RWPE1 (cell line): ENCODE data around the gene LPA.
A peak's percentile ranks its signal among the peaks of the same experiment; 100 is the strongest.
"Not testable (repeated sequence)": the region's sequence is repeated elsewhere in the genome, so short reads cannot be mapped to it uniquely, and the experiment has no call there.

Experiments
- CTCF ChIA-PET: fragments of 350-600 bp; sonication (Branson Sonifier 250); formaldehyde crosslinking; extraction: SDS; loops from one replicate; lab custom pipeline; 2021; lab: Yijun Ruan, JAX
- POLR2A ChIA-PET: fragments of 400-600 bp; formaldehyde crosslinking; extraction: SDS; loops from one replicate; lab custom pipeline; 2020; ENCODE audit warnings: antibody characterized with exemption; ENCODE audit not compliant: low non-redundant PET; lab: Yijun Ruan, JAX
- DNase-seq: peaks from one replicate; pipeline ENCODE4 v3.0.0; 2012; ENCODE audit warnings: low spot score
- H3K27ac ChIP-seq: fragments of 450-650 bp; 2 replicates; pipeline ENCODE4 v1.5.1; 2017
- CTCF ChIP-seq: fragments of 450-650 bp; conservative IDR thresholded peaks from 2 replicates; pipeline ENCODE4 v1.5.1; 2017; ENCODE audit warnings: low read depth, mild to moderate bottlenecking

Gene LPA

GRCh38 chr6:160634706-160635105 is 29.4 kb downstream of the LPA start:
- ChIA-PET POLR2A (no interaction called here), CTCF (no interaction called here)
- TF ChIP-seq CTCF: no peak
- no peak overlapping the region for H3K27ac ChIP-seq
- no peak for DNase-seq

DNA sequence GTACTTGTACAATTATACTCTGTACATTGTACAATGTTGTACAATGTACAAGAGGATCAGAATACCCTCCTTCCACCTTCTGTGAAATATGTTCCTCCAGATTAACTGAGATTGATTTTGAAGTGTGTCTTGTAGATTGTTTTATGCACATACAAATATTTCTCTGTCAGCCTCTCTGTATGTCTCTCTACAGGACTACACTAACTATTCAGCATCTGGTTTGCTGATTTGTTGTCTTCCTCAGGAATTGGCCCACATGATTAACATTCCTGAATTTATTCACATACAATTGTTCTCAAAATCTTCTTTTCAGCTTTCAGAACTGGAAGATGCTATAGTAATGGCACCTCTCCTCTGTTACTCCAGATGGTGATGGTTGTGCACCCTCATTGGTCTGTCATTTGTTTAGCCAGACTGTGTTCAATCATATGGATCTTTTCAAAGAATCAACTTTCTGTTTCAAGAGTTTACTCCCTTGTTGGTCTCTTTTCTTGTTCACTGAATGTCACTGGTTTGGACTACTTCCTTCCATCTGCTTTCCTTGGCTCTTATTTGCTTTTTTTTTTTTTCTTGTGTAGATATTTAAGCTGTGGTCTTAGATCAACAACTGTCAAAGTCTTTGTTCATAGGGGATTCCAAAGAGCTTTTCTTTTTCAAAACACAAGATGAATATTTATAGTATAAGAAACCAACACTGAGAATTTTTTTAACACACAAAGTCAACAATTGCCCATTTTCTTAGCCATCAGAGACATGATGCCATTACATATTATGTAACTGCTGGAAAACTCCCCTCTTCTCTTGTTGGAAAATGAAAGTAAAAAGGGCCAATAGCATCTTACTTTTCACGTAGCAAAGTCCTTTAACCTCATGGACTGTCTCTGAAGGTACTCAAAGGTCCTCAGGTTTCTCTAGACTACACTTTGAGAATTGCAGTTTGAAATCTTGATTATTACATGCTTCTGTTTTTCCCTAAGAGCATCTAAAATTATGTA is 67.9 kb downstream of the LPA start:
- POLR2A ChIA-PET: no interaction called here
- no peak for TF ChIP-seq CTCF
- CTCF ChIA-PET: no interaction called here
- no peak overlapping the region for H3K27ac ChIP-seq
- DNase-seq: no peak

- DNase-seq, H3K27ac ChIP-seq, CTCF ChIA-PET, POLR2A ChIA-PET: not testable (repeated sequence)
These were observed 68.8 kb downstream of the LPA start for GRCh38 chr6:160595297-160595696.

DNA sequence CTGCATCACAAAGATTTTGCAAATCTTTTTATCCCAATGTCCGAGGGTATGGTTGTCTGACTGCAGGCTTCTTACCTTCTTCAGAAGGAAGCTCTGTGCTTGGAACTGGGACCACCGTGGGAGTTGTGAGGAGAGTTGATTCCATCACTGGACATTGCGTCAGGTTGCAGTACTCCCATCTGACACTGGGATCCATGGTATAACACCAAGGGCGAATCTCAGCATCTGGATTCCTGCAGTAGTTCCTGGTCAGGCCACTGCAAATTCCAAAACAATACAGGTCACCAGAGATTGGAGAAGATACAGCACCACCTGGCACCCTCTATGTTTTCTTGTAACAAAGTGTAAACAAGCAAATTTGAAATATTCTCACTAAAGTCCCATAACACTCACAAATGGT is 77.7 kb downstream of the LPA start:
- POLR2A ChIA-PET: no interaction called here
- TF ChIP-seq CTCF: no peak
- DNase-seq: no peak
- CTCF ChIA-PET: no interaction called here
- no peak overlapping the region for H3K27ac ChIP-seq

- DNase-seq: peak; percentile 68
- POLR2A ChIA-PET: no interaction called here
- H3K27ac ChIP-seq: no peak overlapping the region
- CTCF ChIA-PET: no interaction called here
- no peak for TF ChIP-seq CTCF
These were observed 80.3 kb downstream of the LPA start for GRCh38 chr6:160583794-160584193.

DNA sequence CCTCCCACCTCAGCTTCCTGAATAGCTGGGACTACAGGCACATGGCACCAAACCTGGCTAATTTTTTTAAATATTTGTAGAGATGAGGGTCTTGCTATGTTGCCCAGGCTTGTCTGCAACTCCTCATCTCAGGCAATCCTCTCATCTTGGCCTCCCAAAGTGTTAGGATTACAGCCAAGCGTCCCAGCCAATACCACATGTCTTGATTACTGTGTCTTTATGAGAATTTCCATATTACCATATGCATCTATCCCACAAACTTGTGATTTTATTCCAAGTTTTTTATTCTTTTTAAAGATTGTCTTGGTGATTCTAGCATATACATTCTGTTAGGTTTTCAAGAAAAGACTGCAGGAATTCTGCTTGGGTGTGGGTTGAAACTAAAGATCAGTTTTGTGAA is 82.7 kb downstream of the LPA start:
- ChIA-PET POLR2A (no interaction called here), CTCF (no interaction called here)
- DNase-seq: no peak
- no peak for TF ChIP-seq CTCF
- H3K27ac ChIP-seq: no peak overlapping the region

DNA sequence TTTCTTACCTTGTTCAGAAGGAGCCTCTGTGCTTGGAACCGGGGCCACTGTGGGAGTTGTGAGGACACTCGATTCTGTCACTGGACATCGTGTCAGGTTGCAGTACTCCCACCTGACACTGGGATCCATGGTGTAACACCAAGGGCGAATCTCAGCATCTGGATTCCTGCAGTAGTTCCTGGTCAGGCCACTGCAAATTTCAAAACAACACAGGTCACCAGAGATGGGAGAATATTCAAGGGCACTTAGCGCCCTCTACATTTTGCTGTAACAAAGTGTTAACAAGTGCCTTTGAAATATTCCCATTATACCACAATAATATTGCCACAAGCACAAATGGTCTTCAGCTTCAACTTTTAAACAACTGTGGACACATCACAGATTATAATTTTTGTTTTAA is 85.6 kb downstream of the LPA start:
- CTCF ChIA-PET, DNase-seq: not testable (repeated sequence)

More for the DNA sequence above, 85.6 kb downstream of the LPA start:
- POLR2A ChIA-PET, H3K27ac ChIP-seq: not testable (repeated sequence)
